K562 (cell line): ENCODE results near the gene NELFE. TPM values are rescaled to one million over a fixed set of nuclear protein-coding genes. Genes with fewer than 3 reads are reported as not detected.

Experiments
- ATAC-seq: fragments of 200-7000 bp; cut with Tn5 transposase; 3 replicates; pipeline ENCODE4 v1.9.1; 2020; ENCODE audit warnings: moderate library complexity
- BruUV-seq: library from RNA; stranded (reverse); fragments of 400-500 nt; replicated peaks from 2 replicates; lab custom pipeline; 2021; lab: Mats Ljungman, UMichigan
- CTCF ChIA-PET: fragments of 300-600 bp; formaldehyde crosslinking; extraction: SDS; loops from one replicate; lab custom pipeline; 2021; ENCODE audit warnings: low intra/inter-chr PET ratio; lab: Yijun Ruan, JAX
- POLR2A ChIA-PET: fragments of 300-600, 350-650 bp; sonication (Branson Sonifier 250); formaldehyde crosslinking; extraction: SDS; loops from one replicate; lab custom pipeline; 2021; ENCODE audit warnings: antibody characterized with exemption, inconsistent platforms; lab: Yijun Ruan, JAX
- DNase-seq, 4 experiments: peaks; one replicate each; pipeline versions ENCODE4 v3.0.0 to v3.0.0-alpha.2; 2011 to 2018; ENCODE audit warnings: low spot score in 3 of 4, mixed read lengths in 3 of 4; ENCODE audit errors: extremely low read depth in 1 of 4
- FAIRE-seq: peaks from 2 replicates; lab custom pipeline; 2011; peaks lifted over from hg19 to GRCh38; lab: Jason Lieb, UNC
- H2AFZ ChIP-seq: 2 replicates; pipeline ENCODE4 v1.6.0; 2011; ENCODE audit warnings: low read depth, low read length, control low read depth, inconsistent platforms
- H3K27ac ChIP-seq: fragments of 200-600 bp; 3 replicates; pipeline ENCODE4 v1.8.0; 2011; ENCODE audit warnings: low read depth, mild to moderate bottlenecking, control low read depth, inconsistent platforms, low read length, moderate library complexity, mixed read lengths; ENCODE audit errors: extremely low read depth
- H3K27me3 ChIP-seq, 2 experiments: fragments of 300-600 bp in 1 of 2; 2 replicates in 1 of 2; 3 replicates in 1 of 2; pipeline versions ENCODE4 v1.6.0 to v1.8.0; 2011; ENCODE audit warnings: inconsistent platforms in 2 of 2, low read length in 2 of 2, mild to moderate bottlenecking in 1 of 2, mixed read lengths in 1 of 2, moderate library complexity in 1 of 2; ENCODE audit not compliant: control insufficient read depth in 2 of 2, insufficient read depth in 2 of 2
- H3K36me3 ChIP-seq: fragments of 300-600 bp; 3 replicates; pipeline ENCODE4 v1.8.0; 2011; ENCODE audit warnings: mild to moderate bottlenecking, low read length, inconsistent platforms; ENCODE audit not compliant: control insufficient read depth, insufficient read depth
- H3K4me1 ChIP-seq, 2 experiments: fragments of 200-600 bp in 1 of 2; replicated peaks in 1 of 2; 2 replicates in 1 of 2; 3 replicates in 1 of 2; pipeline versions ENCODE4 v1.5.1 to v1.8.0; 2011; ENCODE audit warnings: inconsistent platforms in 2 of 2, low read length in 2 of 2, mild to moderate bottlenecking in 1 of 2, mixed read lengths in 1 of 2, moderate library complexity in 1 of 2; ENCODE audit not compliant: control insufficient read depth in 2 of 2, insufficient read depth in 2 of 2
- H3K4me2 ChIP-seq: 2 replicates; pipeline ENCODE4 v1.6.1; 2011; ENCODE audit warnings: low read length, control low read depth, inconsistent platforms, mixed read lengths; ENCODE audit not compliant: insufficient read depth
- H3K4me3 ChIP-seq: fragments of 200-600 bp; sonication (generic), shearing (Covaris generic); 2 replicates; pipeline ENCODE4 v1.5.1; 2016; ENCODE audit warnings: control low read depth, inconsistent platforms
- H3K79me2 ChIP-seq: fragments of 200-600 bp; 3 replicates; pipeline ENCODE4 v1.8.0; 2011; ENCODE audit warnings: low read length, inconsistent platforms; ENCODE audit not compliant: control insufficient read depth, insufficient read depth
- H3K9ac ChIP-seq, 2 experiments: 2 replicates each; pipeline versions ENCODE4 v1.6.0 to v1.6.1; 2011; ENCODE audit warnings: low read depth in 2 of 2, low read length in 2 of 2, control low read depth in 1 of 2, inconsistent platforms in 1 of 2, mild to moderate bottlenecking in 1 of 2, mixed read lengths in 1 of 2; ENCODE audit not compliant: insufficient read depth in 1 of 2
- H3K9me1 ChIP-seq: one replicate; pipeline ENCODE4 v1.6.0; 2011; ENCODE audit warnings: inconsistent platforms, mild to moderate bottlenecking, low read length, moderate library complexity; ENCODE audit not compliant: control insufficient read depth, insufficient read depth
- H3K9me3 ChIP-seq: replicated peaks from 2 replicates; pipeline ENCODE4 v1.5.1; 2011; ENCODE audit warnings: low read depth, low read length, inconsistent platforms; ENCODE audit not compliant: control insufficient read depth, insufficient read depth
- H4K20me1 ChIP-seq: replicated peaks from 2 replicates; pipeline ENCODE4 v1.6.1; 2011; ENCODE audit warnings: low read length, inconsistent platforms, mixed read lengths; ENCODE audit not compliant: control insufficient read depth, insufficient read depth
- ATF3 ChIP-seq, 2 experiments: fragments of 450-650 bp in 1 of 2; sonication (generic) in 1 of 2; formaldehyde crosslinking in 1 of 2; IDR thresholded peaks in 1 of 2; conservative IDR thresholded peaks in 1 of 2; 2 replicates each; pipeline versions ENCODE4 v1.6.1 to v1.8.1; 2016 to 2023; ENCODE audit warnings: mild to moderate bottlenecking in 2 of 2, moderate library complexity in 2 of 2, inconsistent platforms in 1 of 2, missing genetic modification reagents in 1 of 2
- BRF1 ChIP-seq: IDR thresholded peaks from 3 replicates; pipeline ENCODE4 v1.6.1; 2011; ENCODE audit warnings: borderline replicate concordance, mild to moderate bottlenecking; ENCODE audit not compliant: insufficient read length; ENCODE audit errors: extremely low read depth
- C11orf30 ChIP-seq: fragments of 450-650 bp; IDR thresholded peaks from 2 replicates; pipeline ENCODE4 v1.6.1; 2016; ENCODE audit warnings: low read depth, mild to moderate bottlenecking
- CEBPB ChIP-seq: fragments of 450-650 bp; IDR thresholded peaks from 2 replicates; pipeline ENCODE4 v1.6.1; 2016; ENCODE audit warnings: missing genetic modification characterization, missing compliant biosample characterization
- CEBPG ChIP-seq, 3 experiments: fragments of 200-800 bp in 1 of 3; sonication (Bioruptor generic) in 1 of 3; sonication (generic) in 1 of 3; formaldehyde crosslinking in 1 of 3; IDR thresholded peaks in 2 of 3; conservative IDR thresholded peaks in 1 of 3; 2 replicates each; pipeline versions ENCODE4 v1.6.1 to v1.8.0; 2016 to 2022; ENCODE audit warnings: missing compliant biosample characterization in 2 of 3, missing genetic modification characterization in 2 of 3, mild to moderate bottlenecking in 1 of 3, missing genetic modification reagents in 1 of 3
- CGGBP1 ChIP-seq: fragments of 250-450 bp; sonication (Bioruptor Pico); IDR thresholded peaks from 2 replicates; pipeline ENCODE4 v1.9.0; 2021; ENCODE audit warnings: mild to moderate bottlenecking
- GTF2A2 ChIP-seq: IDR thresholded peaks from 2 replicates; pipeline ENCODE4 v1.6.1; 2016; ENCODE audit warnings: mild to moderate bottlenecking, missing genetic modification characterization, missing compliant biosample characterization
- HLTF ChIP-seq: fragments of 450-650 bp; IDR thresholded peaks from 2 replicates; pipeline ENCODE4 v1.6.1; 2016
- HMG20B ChIP-seq: fragments of 250-450 bp; sonication (Bioruptor Pico); IDR thresholded peaks from 2 replicates; pipeline ENCODE4 v1.5.0; 2021; ENCODE audit warnings: mild to moderate bottlenecking
- MXD1 ChIP-seq: fragments of 250-450 bp; sonication (Bioruptor Pico); IDR thresholded peaks from 2 replicates; pipeline ENCODE4 v1.8.0; 2021; ENCODE audit warnings: borderline replicate concordance, mild to moderate bottlenecking, moderate library complexity; ENCODE audit not compliant: poor library complexity, severe bottlenecking
- PML ChIP-seq: IDR thresholded peaks from 2 replicates; pipeline ENCODE4 v1.6.1; 2012; ENCODE audit warnings: low read length, inconsistent platforms
- POLR2AphosphoS5 ChIP-seq: IDR thresholded peaks from 2 replicates; pipeline ENCODE4 v1.6.1; 2011; ENCODE audit warnings: mild to moderate bottlenecking, low read depth, low read length, moderate library complexity; ENCODE audit not compliant: control insufficient read depth, insufficient read depth
- TBL1XR1 ChIP-seq, 2 experiments: IDR thresholded peaks; 2 replicates each; pipeline ENCODE4 v1.6.1; 2012; ENCODE audit warnings: improper control_type of control experiment in 2 of 2, low read length in 2 of 2, mild to moderate bottlenecking in 1 of 2
- TEAD1 ChIP-seq, 2 experiments: fragments of 450-650 bp in 1 of 2; sonication (generic) in 1 of 2; formaldehyde crosslinking; IDR thresholded peaks; 2 replicates each; pipeline versions ENCODE4 v1.4.0 to v1.8.0; 2020 to 2022; ENCODE audit warnings: mild to moderate bottlenecking in 2 of 2, missing genetic modification reagents in 1 of 2
- TFAM ChIP-seq: fragments of 250-450 bp; sonication (Bioruptor Pico); conservative IDR thresholded peaks from 2 replicates; pipeline ENCODE4 v1.5.0; 2021; ENCODE audit warnings: mild to moderate bottlenecking, moderate library complexity
- THRAP3 ChIP-seq: fragments of 450-650 bp; IDR thresholded peaks from 2 replicates; pipeline ENCODE4 v1.6.1; 2016; ENCODE audit warnings: mild to moderate bottlenecking, inconsistent platforms, borderline replicate concordance
- ZBTB7A ChIP-seq: IDR thresholded peaks from 2 replicates; pipeline ENCODE4 v1.6.1; 2011; ENCODE audit warnings: low read depth, mild to moderate bottlenecking, low read length, moderate library complexity, borderline replicate concordance; ENCODE audit not compliant: control insufficient read depth
- ZNF655 ChIP-seq: fragments of 250-450 bp; sonication (Bioruptor Pico); IDR thresholded peaks from 2 replicates; pipeline ENCODE4 v1.5.0; 2021
- WGBS: fragments of 100-300 bp; shearing (Covaris generic); methylation state at CpG from one replicate; pipeline ENCODE4 v1.1.6; 2016; ENCODE audit warnings: low coverage, mixed read lengths; ENCODE audit not compliant: insufficient coverage; ENCODE audit errors: missing lambda C conversion rate; 5-methylcytosine and 5-hydroxymethylcytosine counted together
- in situ Hi-C: fragments of 300-500 bp; cut with MboI; formaldehyde crosslinking; loops from 4 replicates; pipeline ENCODE4 v1.15.0; 2018; ENCODE audit warnings: inconsistent platforms, mixed read lengths
- intact Hi-C: fragments of 100-400 bp; cut with micrococcal nuclease; formaldehyde crosslinking; loops from 2 replicates; pipeline ENCODE4 v1.14.2; 2022
- polyA plus RNA-seq, 8 experiments: library from polyadenylated mRNA; depleted of rRNA in 4 of 8; stranded (reverse) in 5 of 8; unstranded in 3 of 8; fragments of >200 nt; fragmentation: Nextera tagmentation in 2 of 8; fragmentation: Illumina TruSeq in 1 of 8; extraction: Ambion mirVana in 2 of 8; extraction: Trizol in 1 of 8; gene quantifications; 2 replicates each; pipeline versions ENCODE4 v1.2.1 to v1.2.3, GENCODE V29; 2011 to 2014; ENCODE audit warnings: inconsistent platforms in 1 of 8, missing spikeins in 1 of 8
- total RNA-seq, 7 experiments: library from RNA; depleted of rRNA in 6 of 7; stranded (reverse); fragments of >200 nt in 6 of 7; fragmentation: Illumina TruSeq in 2 of 7; extraction: Trizol in 2 of 7; gene quantifications; 2 replicates each; pipeline versions ENCODE4 v1.2.1 to v1.2.3, GENCODE V29; 2011 to 2021; ENCODE audit warnings: low replicate concordance in 1 of 7

The NELFE gene
- total and polyA plus RNA-seq, 9 of the 15 experiments (the other 6 are each of a cell fraction or from before 2014, with no cell fraction given): 15.2 to 157 (median 91.5) TPM

- FAIRE-seq (peak; percentile 65), ATAC-seq (peak; percentile 70), DNase-seq (peak in 1 of 4 experiments; percentile 62)
- peaks cover 26 to 27% of the 10 kb centered on the region in 2 experiments for H3K4me1 ChIP-seq
- ChIA-PET POLR2A (interaction anchor here (0.6 to 1.6 kb wide), 6 partner anchors 9 to 176 kb away, joined by 3 to 7 read pairs (median 3); partner anchors contain the start of gene EHMT2), CTCF (interaction anchor here (0.6 kb wide), 1 partner anchor 14 kb away, joined by 6 read pairs; no protein-coding TSS in a partner anchor)
- no peak overlapping the region for H3K9ac ChIP-seq
- no peaks in the 10 kb centered on the region for H3K9me3 ChIP-seq
- no peaks in the 10 kb centered on the region for H3K9me1 ChIP-seq
- H3K27me3 ChIP-seq: no peaks in the 10 kb centered on the region
- no TSS peak for BruUV-seq
- H3K36me3 ChIP-seq: no peaks in the 10 kb centered on the region
- H2AFZ ChIP-seq: no peak overlapping the region
- WGBS: 38% methylated on average over 6 of the region's 7 CpGs
- in situ Hi-C loops: no loop called here
- no peaks in the 10 kb centered on the region for H3K79me2 ChIP-seq
- no peaks in the 10 kb centered on the region for H4K20me1 ChIP-seq
- intact Hi-C loops: loop anchor here (10.0 kb wide), 1 partner anchor 288 kb away; the partner anchor contains the start of genes GPSM3 and PBX2
- H3K4me2 ChIP-seq: no peak overlapping the region
- no peak overlapping the region for H3K27ac ChIP-seq
- H3K4me3 ChIP-seq: no peak overlapping the region
- no peak for TF ChIP-seq POLR2AphosphoS5
- no peak for TF ChIP-seq GTF2A2 (tag)
- no peak for TF ChIP-seq TBL1XR1 (IDR thresholded peaks at IDR 0.05; ENCODE audit: low read length in 2 of 2)
- TF ChIP-seq TFAM: no peak
- TF ChIP-seq MXD1: no peak
- TF ChIP-seq TEAD1 (CRISPR knock-in tag; IDR thresholded peaks at IDR 0.05): no peak
- peak; percentile 58; the same call in 1 of the 2 replicates for TF ChIP-seq C11orf30
- TF ChIP-seq ZNF655 (CRISPR knock-in tag): no peak
- TF ChIP-seq BRF1: no peak
- TF ChIP-seq ZBTB7A: 0 out of 2 replicates have a peak, but pooled peaks have one; percentile 30
- TF ChIP-seq HLTF: no peak
- no peak for TF ChIP-seq PML
- peak; percentile 74 for TF ChIP-seq CEBPG (CRISPR knock-in tag; IDR thresholded peaks at IDR 0.05)
- peak; percentile 76 to 77 for TF ChIP-seq CEBPG (tag; conservative IDR thresholded peaks at IDR 0.05 in 1 of 2, IDR thresholded peaks at IDR 0.05 in 1 of 2)
- TF ChIP-seq CGGBP1: no peak
- no peak for TF ChIP-seq ATF3 (IDR thresholded peaks at IDR 0.05)
- TF ChIP-seq ATF3 (CRISPR knock-in tag; conservative IDR thresholded peaks at IDR 0.05): no peak
- TF ChIP-seq HMG20B (CRISPR knock-in tag): no peak
- TF ChIP-seq CEBPB (tag): peak; percentile 97
- no peak for TF ChIP-seq THRAP3
These were observed 51.5 kb downstream of the NELFE start for GRCh38 chr6:31907158-31907813.
